NCI-H1105 (cell line): ENCODE results near the gene SLC7A6.
"Not testable (repeated sequence)": the region's sequence is repeated elsewhere in the genome, so short reads cannot be mapped to it uniquely, and the experiment has no call there.

ENCODE experiments used
- DNase-seq: peaks from one replicate; lab custom pipeline; 2025; lab: John Stamatoyannopoulos, UW

SLC7A6 gene

GRCh38 chr16:68283801-68284598 lies 19.7 kb downstream of the SLC7A6 start:
- no peak for DNase-seq

GRCh38 chr16:68284847-68285246 lies 20.5 kb downstream of the SLC7A6 start:
- no peak for DNase-seq

- DNase-seq: no peak
Observed at GRCh38 chr16:68285683-68286082, 21.4 kb downstream of the SLC7A6 start.

- no peak for DNase-seq
Observed at GRCh38 chr16:68286153-68287074, 22.1 kb downstream of the SLC7A6 start.

- DNase-seq: no peak
Observed at GRCh38 chr16:68287276-68288251, 23.2 kb downstream of the SLC7A6 start.

GRCh38 chr16:68288252-68288650 lies 23.9 kb downstream of the SLC7A6 start:
- no peak for DNase-seq

GRCh38 chr16:68288796-68289195 lies 24.5 kb downstream of the SLC7A6 start:
- DNase-seq: not testable (repeated sequence)

- DNase-seq: no peak
Observed at GRCh38 chr16:68289202-68289601, 24.9 kb downstream of the SLC7A6 start.

- DNase-seq: no peak
Observed at GRCh38 chr16:68289621-68290329, 25.4 kb downstream of the SLC7A6 start.

- DNase-seq: no peak
Observed at GRCh38 chr16:68290450-68290849, 26.1 kb downstream of the SLC7A6 start.

GRCh38 chr16:68291227-68291626 lies 26.9 kb downstream of the SLC7A6 start:
- DNase-seq: no peak

GRCh38 chr16:68292425-68292824 lies 28.1 kb downstream of the SLC7A6 start:
- no peak for DNase-seq

- no peak for DNase-seq
Observed at GRCh38 chr16:68296291-68296690, 32.0 kb downstream of the SLC7A6 start.

GRCh38 chr16:68296693-68297092 lies 32.4 kb downstream of the SLC7A6 start:
- DNase-seq: no peak

GRCh38 chr16:68297908-68298307 lies 33.6 kb downstream of the SLC7A6 start:
- no peak for DNase-seq

GRCh38 chr16:68298312-68298711 lies 34.0 kb downstream of the SLC7A6 start:
- no peak for DNase-seq

- peak; percentile 22 for DNase-seq
Observed at GRCh38 chr16:68298907-68299561, 34.7 kb downstream of the SLC7A6 start.

GRCh38 chr16:68299571-68300453 lies 35.5 kb downstream of the SLC7A6 start:
- no peak for DNase-seq

- no peak for DNase-seq
Observed at GRCh38 chr16:68300734-68301459, 36.6 kb downstream of the SLC7A6 start.
